ENCODE measurements around the gene GPRC5C. TPM values are rescaled to one million over a fixed set of nuclear protein-coding genes. Genes with fewer than 3 reads are reported as not detected.

Gene GPRC5C
- total RNA-seq, 4 donors from 2014 or later = 3.8 to 19.8 (median 9.9) TPM

GRCh38 chr17:74408262-74408661, 23.6 kb upstream of the GPRC5C start:
- no peak for TF ChIP-seq CTCF (IDR thresholded peaks at IDR 0.05; ENCODE audit: low read depth)

- TF ChIP-seq CTCF (IDR thresholded peaks at IDR 0.05; ENCODE audit: low read depth) = no peak
Observed at GRCh38 chr17:74408815-74409214, 23.1 kb upstream of the GPRC5C start.

- no peak for TF ChIP-seq CTCF (IDR thresholded peaks at IDR 0.05; ENCODE audit: low read depth)
Observed at GRCh38 chr17:74410001-74410443, 21.9 kb upstream of the GPRC5C start.

DNA sequence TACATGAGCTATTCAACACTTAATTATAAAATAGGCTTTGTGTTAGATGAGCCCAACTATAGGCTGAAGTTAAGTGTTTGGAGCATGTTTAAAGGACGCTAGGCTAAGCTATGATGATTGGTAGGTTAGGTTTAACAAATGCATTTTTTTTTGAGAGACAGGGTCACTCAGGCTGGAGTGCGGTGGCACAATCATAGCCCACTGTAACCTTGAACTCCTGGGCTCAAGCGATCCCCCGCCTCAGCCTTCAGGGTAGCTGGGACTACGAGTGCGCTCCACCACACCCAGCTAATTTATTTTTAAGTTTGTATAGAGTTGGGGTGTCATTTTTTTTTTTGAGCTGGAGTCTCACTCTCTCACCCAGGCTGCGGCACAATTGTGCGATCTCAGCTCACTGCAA, 19.3 kb upstream of the GPRC5C start:
- TF ChIP-seq CTCF (IDR thresholded peaks at IDR 0.05; ENCODE audit: low read depth) = no peak

DNA sequence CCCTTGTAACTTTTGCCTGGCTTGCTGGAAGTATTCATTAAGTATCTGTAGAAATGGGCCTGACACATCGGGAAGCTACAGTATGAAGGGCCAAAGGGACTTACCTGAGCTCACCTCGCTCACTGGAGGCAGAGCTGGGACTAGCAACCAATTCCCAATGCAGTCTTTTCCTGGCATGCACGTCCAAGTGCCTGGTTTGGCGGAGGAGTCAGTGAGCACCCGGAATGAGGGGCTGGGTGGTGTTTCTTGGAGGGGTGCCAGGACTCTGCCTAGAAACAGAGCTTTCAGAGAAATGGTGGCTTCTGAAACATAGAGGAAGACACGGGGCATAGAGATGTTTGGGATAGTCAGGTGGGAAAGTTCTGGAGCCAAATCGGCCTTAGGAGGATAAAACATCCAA, 18.4 kb upstream of the GPRC5C start:
- TF ChIP-seq CTCF (IDR thresholded peaks at IDR 0.05; ENCODE audit: low read depth) = no peak

GRCh38 chr17:74414510-74414909, 17.4 kb upstream of the GPRC5C start:
- TF ChIP-seq CTCF (IDR thresholded peaks at IDR 0.05; ENCODE audit: low read depth) = no peak

- no peak for TF ChIP-seq CTCF (IDR thresholded peaks at IDR 0.05; ENCODE audit: low read depth)
Observed at GRCh38 chr17:74415608-74416396, 16.1 kb upstream of the GPRC5C start.

Data from subcutaneous adipose tissue (tissue), 4 donors.